GM12892 (cell line): ENCODE measurements around the gene TJP1.

Source experiments
- DNase-seq: peaks from one replicate; pipeline ENCODE4 v3.0.0; 2011; ENCODE audit not compliant: insufficient read length
- FAIRE-seq: peaks from 2 replicates; lab custom pipeline; 2011; peaks lifted over from hg19 to GRCh38; lab: Jason Lieb, UNC
- POLR2A ChIP-seq: IDR thresholded peaks from 2 replicates; pipeline ENCODE4 v1.6.1; 2011; ENCODE audit warnings: low read depth, low read length, control low read depth
- POLR2AphosphoS5 ChIP-seq: IDR thresholded peaks from 2 replicates; pipeline ENCODE4 v1.6.1; 2011; ENCODE audit warnings: low read depth, low read length, control low read depth
- TAF1 ChIP-seq: IDR thresholded peaks from 2 replicates; pipeline ENCODE4 v1.6.1; 2011; ENCODE audit warnings: low read depth, mild to moderate bottlenecking, control low read depth, low read length, borderline replicate concordance

TJP1 gene

DNA sequence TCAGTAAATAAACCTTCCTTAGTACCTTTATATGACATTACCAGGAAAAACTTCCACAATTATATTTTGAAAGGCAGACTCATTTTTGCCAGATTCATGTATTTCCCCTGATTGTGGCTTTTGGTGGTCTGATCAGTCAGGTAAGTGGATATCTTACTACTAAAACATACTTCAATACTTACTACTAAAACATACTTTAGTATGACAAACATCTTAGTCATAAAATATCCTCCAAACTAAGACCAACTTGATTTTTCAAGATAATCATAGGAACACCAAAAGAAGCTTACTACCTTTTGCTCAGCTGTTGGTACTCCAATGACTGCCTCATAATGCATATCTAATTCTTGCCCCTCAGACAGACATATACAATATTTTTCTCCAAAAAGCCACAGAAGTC is 9.3 kb downstream of the TJP1 start:
- TF ChIP-seq POLR2AphosphoS5 (no peak), TAF1 (no peak), POLR2A (no peak)
- FAIRE-seq (no peak), DNase-seq (no peak)

DNA sequence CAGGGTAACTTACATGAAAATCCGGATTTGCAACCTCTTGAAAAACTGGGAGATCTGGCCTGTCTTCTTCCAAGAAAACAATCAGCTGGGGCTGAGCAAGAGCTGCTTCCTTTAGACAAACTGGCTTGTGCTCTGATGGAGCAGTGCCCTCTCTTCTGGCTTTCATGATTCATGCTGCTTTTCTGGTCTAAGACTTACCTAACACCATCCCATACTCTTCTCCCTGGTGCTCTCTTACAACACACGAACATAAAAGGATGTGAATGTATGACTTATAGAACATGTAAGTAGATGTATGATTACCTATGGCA is 9.9 kb downstream of the TJP1 start:
- FAIRE-seq, result no peak

DNA sequence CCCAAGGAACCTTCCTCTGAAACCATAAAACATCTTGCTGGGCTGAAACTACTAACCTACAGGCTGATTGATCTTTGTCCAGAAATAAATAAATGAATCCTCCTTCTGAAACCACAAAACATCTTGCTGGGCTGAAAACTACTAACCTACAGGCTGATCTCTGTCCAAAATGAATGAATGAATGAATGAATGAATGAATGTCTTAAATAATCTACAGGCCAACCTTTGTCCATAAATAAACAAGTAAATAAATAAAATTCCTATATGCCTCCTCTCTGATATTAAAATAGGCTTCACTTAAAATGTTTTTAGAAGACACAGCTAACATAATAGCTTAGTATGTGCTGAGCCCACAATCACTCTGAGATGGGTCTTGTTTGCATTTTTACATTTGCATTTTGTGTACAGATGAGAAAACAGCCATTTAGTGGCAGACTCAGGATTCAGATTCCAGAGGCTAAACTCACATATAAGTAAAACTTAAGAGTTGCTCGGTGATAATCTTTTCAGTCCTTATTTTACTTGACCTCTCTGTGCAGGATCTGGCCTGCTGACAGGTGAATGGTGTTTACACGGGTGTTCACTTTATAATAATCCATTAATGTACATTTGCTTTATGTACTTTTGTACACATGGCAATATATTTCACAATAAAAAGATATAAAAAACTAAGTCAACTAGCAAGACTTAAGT is 10.4 kb downstream of the TJP1 start:
- no peak for DNase-seq
- no peak for FAIRE-seq
- no peak for TF ChIP-seq POLR2A
- TF ChIP-seq TAF1, result no peak
- TF ChIP-seq POLR2AphosphoS5, result no peak

More for the DNA sequence above, 9.9 kb downstream of the TJP1 start:
- TF ChIP-seq TAF1 (no peak), POLR2AphosphoS5 (no peak), POLR2A (no peak)
- DNase-seq, result no peak

DNA sequence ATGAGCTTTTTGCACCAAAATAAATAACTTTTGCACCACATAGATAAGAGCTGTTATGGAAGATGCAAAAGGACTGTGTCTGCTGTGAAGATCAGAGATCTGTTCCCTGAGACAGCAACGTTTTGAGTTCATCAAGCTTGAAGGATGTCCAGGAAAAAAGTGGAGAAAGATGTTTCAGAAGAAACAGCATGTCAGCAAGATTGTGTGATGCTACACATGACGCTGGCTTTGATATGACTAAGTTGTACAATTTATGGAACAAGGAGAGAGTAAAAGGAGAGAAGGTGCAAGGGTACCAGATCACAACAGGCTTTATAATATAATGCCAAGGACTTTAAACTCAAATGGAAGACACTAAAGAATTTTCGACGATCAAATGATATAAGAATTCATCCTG is 16.6 kb downstream of the TJP1 start:
- no peak for TF ChIP-seq POLR2A
- FAIRE-seq (no peak), DNase-seq (no peak)

DNA sequence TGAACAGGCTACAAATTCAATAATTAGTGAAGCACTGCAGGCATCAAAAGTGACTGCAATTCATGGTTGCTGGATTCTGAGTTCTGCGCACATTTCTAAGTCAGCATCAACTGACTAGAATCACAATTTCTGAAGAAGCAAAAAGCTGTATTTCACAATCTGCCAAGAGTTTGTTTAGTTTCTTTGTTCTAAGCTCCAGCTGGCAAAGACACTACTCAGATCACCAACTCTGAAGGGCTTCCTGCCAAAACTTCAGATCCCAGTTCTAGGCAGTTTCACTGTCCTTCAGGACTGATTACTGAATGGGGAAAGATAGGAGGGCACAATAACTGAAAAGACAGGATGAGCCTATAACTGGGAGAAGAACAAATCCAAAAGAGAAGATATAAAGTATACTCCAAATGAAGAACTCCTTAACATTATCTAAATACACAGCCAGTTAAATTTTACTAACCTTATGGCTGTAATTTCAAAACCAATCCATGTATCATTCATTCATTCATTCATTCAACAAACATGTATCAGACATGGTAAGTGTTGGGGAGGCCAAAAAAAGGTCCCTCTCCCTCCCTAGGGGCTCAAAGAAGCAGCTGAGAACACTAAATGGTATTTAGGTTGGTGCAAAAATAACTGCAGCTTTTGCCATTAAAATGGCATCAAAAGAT is 17.1 kb downstream of the TJP1 start:
- DNase-seq (no peak), FAIRE-seq (no peak)
- TF ChIP-seq POLR2A (no peak), TAF1 (no peak)

DNA sequence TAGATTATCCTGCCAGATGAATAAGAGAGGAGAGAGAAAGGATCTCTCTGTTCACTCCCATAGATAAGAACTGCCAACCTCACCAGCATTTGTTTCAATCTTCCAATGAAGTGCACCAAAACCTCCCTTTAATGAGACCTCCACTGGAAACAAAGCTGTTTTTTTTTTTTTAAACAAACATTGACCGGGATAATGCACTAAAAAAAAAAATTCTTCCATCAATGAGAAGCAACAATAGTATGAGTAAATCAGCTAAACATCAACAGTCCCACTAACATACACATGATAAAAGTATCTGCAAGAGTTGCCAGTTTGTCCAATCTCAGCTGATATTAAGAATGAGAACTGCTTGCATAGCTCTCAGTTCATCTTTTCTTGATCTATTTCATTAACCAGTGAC is 19.9 kb downstream of the TJP1 start:
- no peak for TF ChIP-seq POLR2AphosphoS5
- no peak for TF ChIP-seq TAF1
- no peak for TF ChIP-seq POLR2A
- DNase-seq, result no peak
- no peak for FAIRE-seq

DNA sequence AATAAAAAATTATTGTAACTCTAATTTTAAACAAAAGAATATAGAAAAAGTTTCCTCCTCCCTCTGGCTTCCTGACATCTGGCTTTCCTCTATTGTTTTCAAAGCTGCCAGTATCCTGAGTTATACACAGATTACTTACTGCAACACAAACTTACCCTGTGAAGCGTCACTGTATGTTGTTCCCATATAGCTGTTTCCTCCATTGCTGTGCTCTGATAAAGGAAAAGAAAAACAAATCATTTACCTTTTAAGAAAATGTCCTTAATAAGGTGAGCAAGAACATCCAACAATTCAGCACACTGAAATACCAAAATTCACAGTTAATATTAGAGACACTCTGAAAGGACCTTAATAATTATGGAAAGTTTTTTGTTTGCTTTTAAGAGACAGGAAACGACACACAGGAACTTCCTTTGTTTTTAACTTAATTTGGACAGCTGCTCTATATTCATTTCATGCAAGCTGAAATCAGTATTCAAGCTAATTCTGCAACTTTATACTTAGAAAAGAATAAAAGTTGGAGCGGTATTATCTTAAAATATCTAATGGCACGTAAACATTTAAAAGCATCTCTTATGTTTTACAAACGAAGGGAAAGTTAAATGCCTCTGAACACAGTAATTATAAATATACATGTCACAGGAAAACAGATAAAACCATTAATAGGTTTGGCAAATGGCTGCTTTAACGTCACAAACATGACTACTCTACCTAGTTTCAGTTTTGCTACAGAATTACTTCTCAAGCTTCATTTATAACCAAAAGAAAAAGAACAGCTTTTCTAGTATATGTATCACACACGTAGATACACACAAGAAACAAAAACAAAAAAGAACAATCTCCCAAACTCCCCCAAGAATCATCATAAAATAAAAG is 21.5 kb downstream of the TJP1 start:
- FAIRE-seq (no peak), DNase-seq (no peak)
- TF ChIP-seq TAF1 (no peak), POLR2AphosphoS5 (no peak), POLR2A (no peak)

DNA sequence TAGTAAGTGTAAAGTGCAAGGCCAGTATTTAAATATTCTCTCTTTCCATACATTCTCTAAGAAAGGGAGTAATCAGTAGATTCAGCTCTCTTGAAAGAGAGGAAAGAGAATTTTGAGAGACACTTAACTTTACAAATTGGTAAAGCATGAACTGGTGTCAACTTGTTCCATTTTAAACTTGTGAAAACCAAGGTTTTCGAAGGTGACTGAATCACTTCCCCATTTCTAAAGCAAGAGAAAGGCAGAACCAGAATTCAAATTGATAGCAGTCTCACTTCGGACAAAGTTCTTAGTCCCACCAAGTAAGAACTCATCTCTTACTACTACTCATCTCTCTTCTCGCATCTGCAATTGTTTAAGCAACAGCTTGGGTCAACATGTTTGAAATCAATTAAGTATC is 22.4 kb downstream of the TJP1 start:
- TF ChIP-seq POLR2A (no peak), TAF1 (no peak), POLR2AphosphoS5 (no peak)
- DNase-seq (no peak), FAIRE-seq (no peak)

DNA sequence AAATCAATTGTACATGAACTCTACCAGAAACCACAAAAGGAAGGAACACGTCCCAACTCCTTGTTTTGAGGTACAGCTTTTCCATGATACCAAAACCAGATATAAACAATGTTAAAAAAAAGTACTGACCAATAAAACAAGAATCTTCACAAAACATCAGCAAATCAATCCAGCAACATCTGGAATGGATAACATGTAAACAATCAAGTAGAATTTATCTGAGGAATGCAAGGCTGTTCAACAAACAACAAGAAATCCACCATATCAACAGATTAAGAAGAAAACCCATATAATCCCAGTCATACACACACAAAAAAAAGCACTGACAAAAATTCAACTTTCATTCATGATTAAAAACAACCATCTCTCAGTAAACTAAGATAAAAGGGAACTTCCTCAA is 26.7 kb downstream of the TJP1 start:
- FAIRE-seq (no peak), DNase-seq (no peak)
- TF ChIP-seq POLR2AphosphoS5, result no peak

DNA sequence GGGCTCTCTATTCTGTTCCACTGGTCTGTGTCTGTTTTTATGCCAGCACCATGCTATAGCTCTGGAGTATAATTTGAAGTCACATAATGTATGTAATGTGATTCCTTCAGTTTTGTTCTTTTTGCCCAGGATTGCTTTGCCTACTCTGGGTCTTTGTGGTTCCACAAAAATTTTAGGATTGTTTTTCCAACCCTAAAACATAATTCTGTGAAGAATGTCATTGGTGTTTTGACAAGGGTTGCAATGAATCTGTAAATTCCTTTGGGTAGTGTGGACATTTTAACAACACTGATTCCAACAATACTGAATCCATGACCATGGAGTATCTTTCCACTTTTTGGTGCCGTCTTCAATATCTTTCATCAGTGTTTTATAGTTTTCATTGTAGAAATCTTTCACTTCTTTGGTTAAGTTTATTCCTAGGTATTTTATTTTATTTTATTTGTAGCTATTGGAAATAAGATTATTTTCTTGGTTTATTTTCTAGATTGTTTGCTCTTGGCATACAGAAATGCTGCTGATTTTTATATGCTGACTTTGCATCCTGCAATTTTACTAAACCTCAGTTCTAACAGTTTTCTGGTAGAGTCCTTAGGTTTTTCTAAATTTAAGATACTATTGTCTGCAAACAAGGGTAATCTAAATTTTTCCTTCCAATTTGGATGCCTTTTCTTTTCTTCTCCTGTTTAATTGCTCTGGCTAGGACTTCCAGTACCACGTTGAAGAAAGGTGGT is 29.7 kb downstream of the TJP1 start:
- TF ChIP-seq POLR2AphosphoS5, result no peak
- DNase-seq (no peak), FAIRE-seq (no peak)

DNA sequence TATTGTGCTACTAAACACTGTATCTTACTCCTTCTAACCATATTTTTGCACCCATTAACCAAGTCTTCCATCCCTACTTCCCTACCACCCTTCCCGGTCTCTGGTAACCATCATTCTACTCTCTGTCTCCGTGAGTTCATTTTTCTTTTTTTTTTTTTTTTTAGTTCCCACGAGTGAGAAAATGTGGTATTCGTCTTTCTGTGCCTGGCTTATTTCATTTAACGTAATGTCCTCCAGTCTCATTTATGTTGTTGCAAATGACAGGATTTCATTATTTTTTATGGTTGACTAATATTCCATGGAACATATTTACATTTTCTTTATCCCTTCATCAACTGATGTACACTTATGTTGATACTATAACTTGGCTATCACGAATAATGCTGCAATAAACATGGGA is 31.7 kb downstream of the TJP1 start:
- DNase-seq, result no peak
- FAIRE-seq, result no peak
- TF ChIP-seq TAF1 (no peak), POLR2AphosphoS5 (no peak), POLR2A (no peak)
